Caco-2 (cell line): ENCODE data around the gene RNF126. TPM values are rescaled to one million over a fixed set of nuclear protein-coding genes. Genes with fewer than 3 reads are reported as not detected.
"Not testable (repeated sequence)": the region's sequence is repeated elsewhere in the genome, so short reads cannot be mapped to it uniquely, and the experiment has no call there.

Experiments used
- BruUV-seq: library from RNA; stranded (reverse); fragments of 400-500 nt; replicated peaks from 2 replicates; lab custom pipeline; 2021; lab: Mats Ljungman, UMichigan
- CTCF ChIA-PET: fragments of 300-600 bp; sonication (Branson Sonifier 250); formaldehyde crosslinking; loops from one replicate; lab custom pipeline; 2022; ENCODE audit warnings: antibody characterized with exemption; lab: Charles Lee
- POLR2A ChIA-PET: fragments of 300-600 bp; sonication (Branson Sonifier 250); formaldehyde crosslinking; loops from one replicate; lab custom pipeline; 2022; ENCODE audit warnings: antibody characterized with exemption; lab: Charles Lee
- DNase-seq, 2 experiments: peaks; one replicate each; pipeline versions ENCODE4 v3.0.0 to v3.0.0-alpha.2; 2020 to 2022
- H3K27me3 ChIP-seq: replicated peaks from 2 replicates; pipeline ENCODE4 v1.6.0; 2011; ENCODE audit warnings: low read length; ENCODE audit not compliant: control insufficient read depth, insufficient read depth
- H3K36me3 ChIP-seq: 2 replicates; pipeline ENCODE4 v1.5.1; 2011; ENCODE audit warnings: low read length; ENCODE audit not compliant: control insufficient read depth, insufficient read depth
- H3K4me1 ChIP-seq: fragments of 250-450 bp; sonication (Bioruptor Pico); 2 replicates; pipeline ENCODE4 v1.5.1; 2020; ENCODE audit warnings: mild to moderate bottlenecking
- H3K4me3 ChIP-seq: 2 replicates; pipeline ENCODE4 v1.5.1; 2011; ENCODE audit warnings: low read depth, mild to moderate bottlenecking, control low read depth, low read length
- H3K9me3 ChIP-seq: fragments of 250-450 bp; sonication (Bioruptor Pico); 2 replicates; pipeline ENCODE4 v1.5.1; 2020; ENCODE audit warnings: mild to moderate bottlenecking, moderate library complexity
- H3K27ac Mint-ChIP-seq: one replicate; pipeline ENCODE4 v1.8.0; 2022; ENCODE audit warnings: mixed read lengths; ENCODE audit not compliant: unreplicated experiment
- H3K27me3 Mint-ChIP-seq: one replicate; pipeline ENCODE4 v1.8.0; 2022; ENCODE audit warnings: mixed read lengths; ENCODE audit not compliant: insufficient read depth, unreplicated experiment
- H3K36me3 Mint-ChIP-seq: one replicate; pipeline ENCODE4 v1.8.0; 2022; ENCODE audit warnings: mild to moderate bottlenecking, mixed read lengths; ENCODE audit not compliant: insufficient read depth, unreplicated experiment
- H3K4me1 Mint-ChIP-seq: one replicate; pipeline ENCODE4 v1.8.0; 2022; ENCODE audit warnings: low read depth, mixed read lengths; ENCODE audit not compliant: unreplicated experiment
- H3K4me3 Mint-ChIP-seq: one replicate; pipeline ENCODE4 v1.8.0; 2022; ENCODE audit warnings: mild to moderate bottlenecking, moderate library complexity, mixed read lengths; ENCODE audit not compliant: unreplicated experiment
- H3K9me3 Mint-ChIP-seq: one replicate; pipeline ENCODE4 v1.8.0; 2022; ENCODE audit warnings: mixed read lengths; ENCODE audit not compliant: unreplicated experiment
- CTCF ChIP-seq, 2 experiments: fragments of 200-600 bp in 1 of 2; IDR thresholded peaks; 1 replicate in 1 of 2; 2 replicates in 1 of 2; pipeline versions ENCODE4 v1.5.1 to v1.8.0; 2011 to 2022; ENCODE audit warnings: antibody characterized with exemption in 1 of 2, control low read depth in 1 of 2, inconsistent platforms in 1 of 2, low read depth in 1 of 2, low read length in 1 of 2, mild to moderate bottlenecking in 1 of 2, moderate library complexity in 1 of 2; ENCODE audit not compliant: insufficient read depth in 1 of 2, severe bottlenecking in 1 of 2, unreplicated experiment in 1 of 2
- intact Hi-C: fragments of 100-400 bp; cut with micrococcal nuclease; formaldehyde crosslinking; loops from one replicate; pipeline ENCODE4 v1.10.0; 2022; ENCODE audit not compliant: unreplicated experiment
- total RNA-seq: library from RNA; stranded (reverse); gene quantifications from 2 replicates; pipeline ENCODE4 v1.2.3, GENCODE V29; 2022

The RNF126 gene
- total RNA-seq, 1 experiment from 2014 or later: 74.6 TPM

- BruUV-seq: no TSS peak
- intact Hi-C loops: no loop called here
- Histone ChIP-seq H3K36me3 (no peaks in the 10 kb centered on the region), H3K9me3 (no peaks in the 10 kb centered on the region), H3K4me3 (no peak overlapping the region), H3K27me3 (no peaks in the 10 kb centered on the region), H3K4me1 (no peaks in the 10 kb centered on the region)
- ChIA-PET POLR2A (no interaction called here), CTCF (no interaction called here)
- Mint-ChIP-seq H3K4me3 (no peak overlapping the region), H3K27me3 (no peaks in the 10 kb centered on the region), H3K27ac (no peak overlapping the region), H3K36me3 (peaks cover 49% of the 10 kb centered on the region), H3K4me1 (no peaks in the 10 kb centered on the region), H3K9me3 (no peaks in the 10 kb centered on the region)
- TF ChIP-seq CTCF (IDR thresholded peaks at IDR 0.05; ENCODE audit: insufficient read depth in 1 of 2, low read depth in 1 of 2, low read length in 1 of 2, severe bottlenecking in 1 of 2, unreplicated experiment in 1 of 2): peak in 1 of 2 experiments; percentile 3
- no peak for DNase-seq
Measured at GRCh38 chr19:628168-628567, 34.8 kb downstream of the RNF126 start.

- H3K27ac Mint-ChIP-seq, H3K9me3 ChIP-seq, H3K4me3 Mint-ChIP-seq, H3K4me1 ChIP-seq, DNase-seq, H3K4me1 Mint-ChIP-seq, POLR2A ChIA-PET, CTCF ChIA-PET, H3K27me3 Mint-ChIP-seq, intact Hi-C loops, H3K9me3 Mint-ChIP-seq, BruUV-seq, H3K27me3 ChIP-seq, H3K36me3 ChIP-seq, H3K4me3 ChIP-seq: not testable (repeated sequence)
- peaks cover 43% of the 10 kb centered on the region for H3K36me3 Mint-ChIP-seq
Measured at GRCh38 chr19:626566-626965, 36.4 kb downstream of the RNF126 start.

- Histone ChIP-seq H3K4me3 (no peak overlapping the region), H3K4me1 (no peaks in the 10 kb centered on the region), H3K9me3 (no peaks in the 10 kb centered on the region), H3K36me3 (no peaks in the 10 kb centered on the region; the same call in 1 of the 2 replicates), H3K27me3 (no peaks in the 10 kb centered on the region)
- no TSS peak for BruUV-seq
- ChIA-PET POLR2A (no interaction called here), CTCF (no interaction called here)
- Mint-ChIP-seq H3K36me3 (peaks cover 39% of the 10 kb centered on the region), H3K4me3 (no peak overlapping the region), H3K27ac (no peak overlapping the region), H3K27me3 (no peaks in the 10 kb centered on the region), H3K4me1 (no peaks in the 10 kb centered on the region), H3K9me3 (no peaks in the 10 kb centered on the region)
- DNase-seq: no peak
- intact Hi-C loops: no loop called here
- no peak for TF ChIP-seq CTCF (IDR thresholded peaks at IDR 0.05; ENCODE audit: insufficient read depth in 1 of 2, low read depth in 1 of 2, low read length in 1 of 2, severe bottlenecking in 1 of 2, unreplicated experiment in 1 of 2)
Measured at GRCh38 chr19:625257-625656, 37.8 kb downstream of the RNF126 start.
